PC-3 (cell line): Measurements from ENCODE around the gene C1orf116. TPM values are rescaled to one million over a fixed set of nuclear protein-coding genes. Genes with fewer than 3 reads are reported as not detected.
A peak's percentile ranks its signal among the peaks of the same experiment; 100 is the strongest.

Source experiments
- ATAC-seq: fragments of 200-7000 bp; cut with Tn5 transposase; 2 replicates; pipeline ENCODE4 v1.9.1; 2020; ENCODE audit warnings: mild to moderate bottlenecking, moderate library complexity
- BruUV-seq: library from RNA; stranded (reverse); fragments of 400-500 nt; replicated peaks from 2 replicates; lab custom pipeline; 2021; lab: Mats Ljungman, UMichigan
- CTCF ChIA-PET: fragments of 300-600 bp; sonication (Branson Sonifier 250); formaldehyde crosslinking; loops from one replicate; lab custom pipeline; 2022; ENCODE audit warnings: antibody characterized with exemption; lab: Charles Lee
- POLR2A ChIA-PET: fragments of 300-600 bp; sonication (Branson Sonifier 250); formaldehyde crosslinking; loops from one replicate; lab custom pipeline; 2022; ENCODE audit warnings: antibody characterized with exemption; ENCODE audit not compliant: unreplicated experiment; lab: Charles Lee
- DNase-seq: peaks from one replicate; pipeline ENCODE4 v3.0.0-alpha.2; 2015
- H2AFZ ChIP-seq: fragments of 300-600 bp; sonication (generic); 2 replicates; pipeline ENCODE4 v1.6.0; 2016; ENCODE audit warnings: antibody characterized with exemption, low read length
- H3F3A ChIP-seq: fragments of 300-600 bp; sonication (generic); one replicate; pipeline ENCODE4 v1.6.0; 2017; ENCODE audit warnings: antibody characterized with exemption, low read length, control low read depth, mild to moderate bottlenecking; ENCODE audit not compliant: unreplicated experiment
- H3K27ac ChIP-seq: fragments of 300-600 bp; sonication (generic); 2 replicates; pipeline ENCODE4 v1.5.1; 2016; ENCODE audit warnings: mild to moderate bottlenecking, low read length
- H3K27me3 ChIP-seq: fragments of 300-600 bp; sonication (generic); 2 replicates; pipeline ENCODE4 v1.6.1; 2016; ENCODE audit warnings: low read length, mixed read lengths
- H3K36me3 ChIP-seq: fragments of 300-600 bp; sonication (generic); 2 replicates; pipeline ENCODE4 v1.6.1; 2016; ENCODE audit warnings: low read depth, mixed run types, low read length, mixed read lengths
- H3K4me1 ChIP-seq: fragments of 300-600 bp; sonication (generic); 2 replicates; pipeline ENCODE4 v1.5.1; 2016; ENCODE audit warnings: low read length; ENCODE audit not compliant: insufficient read depth
- H3K4me2 ChIP-seq: fragments of 300-600 bp; sonication (generic); 2 replicates; pipeline ENCODE4 v1.6.0; 2016; ENCODE audit warnings: low read length
- H3K4me3 ChIP-seq: fragments of 300-600 bp; sonication (generic); 2 replicates; pipeline ENCODE4 v1.5.1; 2016; ENCODE audit warnings: mild to moderate bottlenecking, low read length, mixed read lengths
- H3K79me2 ChIP-seq: fragments of 300-600 bp; sonication (generic); 2 replicates; pipeline ENCODE4 v1.6.1; 2017; ENCODE audit warnings: low read length, mixed read lengths
- H3K9ac ChIP-seq: fragments of 300-600 bp; sonication (generic); 2 replicates; pipeline ENCODE4 v1.6.0; 2016; ENCODE audit warnings: mild to moderate bottlenecking, low read length
- H3K9me2 ChIP-seq: fragments of 300-600 bp; sonication (generic); replicated peaks from 2 replicates; pipeline ENCODE4 v1.6.1; 2016; ENCODE audit warnings: mixed run types, low read length, mixed read lengths
- H3K9me3 ChIP-seq: fragments of 300-600 bp; sonication (generic); 2 replicates; pipeline ENCODE4 v1.6.1; 2016; ENCODE audit warnings: low read length, mixed read lengths
- H4K20me1 ChIP-seq: fragments of 300-600 bp; sonication (generic); 2 replicates; pipeline ENCODE4 v1.6.1; 2016; ENCODE audit warnings: low read length, mixed read lengths
- CTCF ChIP-seq: fragments of 300-600 bp; sonication (generic); conservative IDR thresholded peaks from 2 replicates; pipeline ENCODE4 v1.5.1; 2017; ENCODE audit warnings: antibody characterized with exemption, low read depth, mild to moderate bottlenecking, low read length
- EZH2 ChIP-seq: fragments of 300-600 bp; sonication (generic); IDR thresholded peaks from one replicate; pipeline ENCODE4 v1.6.1; 2017; ENCODE audit warnings: antibody characterized with exemption, mild to moderate bottlenecking, low read length; ENCODE audit not compliant: unreplicated experiment
- EZH2phosphoT487 ChIP-seq: fragments of 300-600 bp; sonication (generic); IDR thresholded peaks from 2 replicates; pipeline ENCODE4 v1.6.1; 2018; ENCODE audit warnings: mild to moderate bottlenecking, antibody characterized with exemption, low read length, borderline replicate concordance
- intact Hi-C: fragments of 100-400 bp; cut with micrococcal nuclease; formaldehyde crosslinking; loops from 2 replicates; pipeline ENCODE4 v1.9.0; 2023
- total RNA-seq: library from RNA; depleted of rRNA; stranded (reverse); fragments of >200 nt; gene quantifications from 2 replicates; pipeline ENCODE4 v1.2.3, GENCODE V29; 2014

Gene C1orf116
- total RNA-seq, 1 experiment from 2014 or later, result 34.9 TPM

GRCh38 chr1:207029701-207030521 lies 2.6 kb downstream of the C1orf116 start:
- intact Hi-C loops, result loop anchor here (5.0 to 10.0 kb wide), 2 partner anchors 275 to 292 kb away; partner anchors contain the start of gene CD55
- no peak for ATAC-seq
- Histone ChIP-seq H3K27me3 (no peaks in the 10 kb centered on the region), H2AFZ (no peak overlapping the region), H3F3A (peaks cover 31% of the 10 kb centered on the region), H3K27ac (peak overlapping the region; percentile 95), H3K4me3 (peak overlapping the region; percentile 69), H3K9me3 (no peaks in the 10 kb centered on the region), H4K20me1 (no peaks in the 10 kb centered on the region), H3K79me2 (peaks cover 71% of the 10 kb centered on the region), H3K4me1 (peaks cover 96% of the 10 kb centered on the region), H3K36me3 (peaks cover 8% of the 10 kb centered on the region), H3K9me2 (no peaks in the 10 kb centered on the region), H3K9ac (peak overlapping the region; percentile 85), H3K4me2 (peak overlapping the region; percentile 89)
- TSS peak; percentile 0 for BruUV-seq
- CTCF ChIA-PET, result interaction anchor here (0.6 to 1.1 kb wide), 4 partner anchors 22 to 365 kb away, joined by 3 to 9 read pairs (median 6); no protein-coding TSS in a partner anchor
- POLR2A ChIA-PET, result interaction anchor here (0.6 to 6.3 kb wide), 7 partner anchors 9 to 170 kb away, joined by 3 to 81 read pairs (median 7); partner anchors contain the start of gene PFKFB2
- peak; percentile 73 for DNase-seq
- TF ChIP-seq EZH2 (no peak), EZH2phosphoT487 (no peak), CTCF (no peak)

- Histone ChIP-seq H4K20me1 (no peaks in the 10 kb centered on the region), H3K4me1 (peaks cover 96% of the 10 kb centered on the region), H3K9me3 (no peaks in the 10 kb centered on the region), H3K4me3 (peak overlapping the region; percentile 69; the same call in 1 of the 2 replicates), H3K9ac (peak overlapping the region; percentile 85), H3K27me3 (no peaks in the 10 kb centered on the region), H3K27ac (peak overlapping the region; percentile 95), H2AFZ (no peak overlapping the region), H3K36me3 (peaks cover 15% of the 10 kb centered on the region), H3K4me2 (peak overlapping the region; percentile 89), H3K9me2 (no peaks in the 10 kb centered on the region), H3K79me2 (peaks cover 78% of the 10 kb centered on the region), H3F3A (peaks cover 31% of the 10 kb centered on the region)
- intact Hi-C loops, result loop anchor here (5.0 to 10.0 kb wide), 2 partner anchors 276 to 293 kb away; partner anchors contain the start of gene CD55
- TF ChIP-seq CTCF (no peak), EZH2 (no peak), EZH2phosphoT487 (no peak)
- ChIA-PET POLR2A (interaction anchor here (0.6 to 6.3 kb wide), 7 partner anchors 9 to 25 kb away, joined by 3 to 81 read pairs (median 7); partner anchors contain the start of gene PFKFB2), CTCF (interaction anchor here (0.6 to 1.1 kb wide), 4 partner anchors 21 to 365 kb away, joined by 3 to 9 read pairs (median 6); no protein-coding TSS in a partner anchor)
- BruUV-seq, result no TSS peak
- no peak for ATAC-seq
- DNase-seq, result peak; percentile 91
Observed at GRCh38 chr1:207028884-207029650, 3.5 kb downstream of the C1orf116 start.
